IPS-15b (cell line): ENCODE measurements around the gene C2orf68.
"Not testable (repeated sequence)": the region's sequence is repeated elsewhere in the genome, so short reads cannot be mapped to it uniquely, and the experiment has no call there.

Source experiments
- H3K27me3 ChIP-seq: one replicate; pipeline ENCODE4 v1.6.1; 2013; ENCODE audit warnings: low read length; ENCODE audit not compliant: control insufficient read depth, insufficient read depth
- H3K36me3 ChIP-seq: one replicate; pipeline ENCODE4 v1.6.1; 2013; ENCODE audit warnings: low read length; ENCODE audit not compliant: control insufficient read depth, insufficient read depth
- H3K4me1 ChIP-seq: one replicate; pipeline ENCODE4 v1.6.1; 2013; ENCODE audit warnings: mild to moderate bottlenecking, low read length; ENCODE audit not compliant: control insufficient read depth, insufficient read depth
- H3K4me3 ChIP-seq: one replicate; pipeline ENCODE4 v1.5.1; 2013; ENCODE audit warnings: low read depth, low read length
- H3K9ac ChIP-seq: one replicate; pipeline ENCODE4 v1.6.1; 2013; ENCODE audit warnings: low read depth, mild to moderate bottlenecking, low read length
- H3K9me3 ChIP-seq: one replicate; pipeline ENCODE4 v1.6.1; 2013; ENCODE audit warnings: mild to moderate bottlenecking, low read length; ENCODE audit not compliant: control insufficient read depth, insufficient read depth

Gene C2orf68

DNA sequence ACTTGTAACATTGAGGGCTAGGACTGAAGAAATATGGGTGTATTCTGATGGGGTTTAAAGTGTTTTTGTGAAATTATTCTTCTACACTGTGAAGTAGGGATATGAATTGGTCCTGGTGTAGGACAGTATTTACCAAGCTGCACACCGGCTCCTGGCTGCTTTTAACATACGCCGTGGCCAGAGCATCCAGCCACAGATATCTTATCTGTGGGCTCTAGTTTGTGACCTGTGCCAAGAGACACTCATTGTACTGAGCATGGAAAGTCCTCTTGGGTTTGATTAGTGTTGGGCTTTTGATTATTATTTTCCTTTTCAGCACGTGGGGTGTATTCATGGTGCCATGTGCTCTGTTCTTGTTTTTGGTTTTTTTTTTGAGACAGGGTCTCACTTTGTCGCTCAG lies 12.1 kb upstream of the C2orf68 start:
- Histone ChIP-seq H3K4me1 (no peaks in the 10 kb centered on the region), H3K9me3 (no peaks in the 10 kb centered on the region), H3K27me3 (no peaks in the 10 kb centered on the region), H3K9ac (no peak overlapping the region), H3K36me3 (peaks cover 44% of the 10 kb centered on the region), H3K4me3 (no peak overlapping the region)

DNA sequence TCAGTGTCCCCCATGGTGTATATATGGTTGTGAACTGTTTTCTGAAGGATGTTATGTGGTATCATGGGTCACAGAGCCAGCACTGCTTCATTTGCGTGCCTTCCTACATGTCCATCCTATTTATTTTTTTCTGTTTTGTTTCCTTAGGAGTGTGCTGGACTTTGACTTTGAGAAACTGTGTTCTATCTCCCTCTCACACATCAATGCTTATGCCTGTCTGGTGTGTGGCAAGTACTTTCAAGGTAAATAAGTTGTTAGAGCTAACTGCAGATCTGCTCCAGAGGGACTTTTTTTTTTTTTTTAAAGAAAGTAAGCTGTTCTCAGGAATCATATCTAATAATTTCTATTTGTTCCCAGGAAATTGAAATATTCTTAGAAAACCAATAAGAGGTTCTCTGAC lies 9.5 kb upstream of the C2orf68 start:
- no peaks in the 10 kb centered on the region for H3K27me3 ChIP-seq
- peaks cover 2% of the 10 kb centered on the region for H3K4me1 ChIP-seq
- H3K36me3 ChIP-seq, result peaks cover 38% of the 10 kb centered on the region
- H3K9me3 ChIP-seq, result no peaks in the 10 kb centered on the region
- no peak overlapping the region for H3K9ac ChIP-seq
- H3K4me3 ChIP-seq, result no peak overlapping the region

DNA sequence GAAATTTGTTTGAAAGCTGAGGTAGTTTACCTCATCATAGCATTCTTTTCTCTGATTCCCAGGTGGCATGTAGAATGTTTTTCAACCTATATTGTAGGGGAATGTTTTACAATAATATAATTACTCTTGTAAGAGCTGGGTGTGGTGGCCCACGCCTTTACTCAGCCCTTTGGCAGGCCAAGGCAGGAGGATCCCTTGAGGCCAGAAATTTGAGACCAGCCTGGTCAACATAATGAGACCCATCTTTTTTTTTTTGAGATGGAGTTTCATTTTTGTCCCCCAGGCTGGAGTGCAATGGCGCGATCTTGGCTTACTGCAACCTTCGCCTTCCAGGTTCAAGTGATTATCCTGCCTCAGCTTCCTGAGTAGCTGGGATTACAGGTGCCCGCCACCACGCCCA lies 7.8 kb upstream of the C2orf68 start:
- no peaks in the 10 kb centered on the region for H3K9me3 ChIP-seq
- H3K4me1 ChIP-seq, result peaks cover 2% of the 10 kb centered on the region
- H3K9ac ChIP-seq, result no peak overlapping the region
- H3K36me3 ChIP-seq, result peaks cover 23% of the 10 kb centered on the region
- no peaks in the 10 kb centered on the region for H3K27me3 ChIP-seq
- H3K4me3 ChIP-seq, result no peak overlapping the region

DNA sequence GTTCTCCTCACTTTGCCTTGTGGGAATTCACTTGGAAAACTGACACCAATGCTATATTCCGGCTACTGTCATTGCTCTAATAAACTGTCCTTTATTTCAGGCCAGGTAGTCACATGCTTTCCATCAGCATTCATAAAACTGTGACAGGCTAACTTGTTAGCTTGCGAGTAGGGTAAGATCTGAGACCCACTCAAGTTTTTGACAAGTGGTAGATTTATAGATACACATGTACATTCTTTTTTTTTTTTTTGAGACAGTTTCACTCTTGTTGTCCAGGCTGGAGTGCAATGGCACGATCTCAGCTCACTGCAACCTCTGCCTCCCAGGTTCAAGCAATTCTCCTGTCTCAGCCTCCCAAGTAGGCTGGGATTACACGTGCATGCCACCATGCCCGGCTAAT lies 5.9 kb upstream of the C2orf68 start:
- H3K4me3 ChIP-seq, result peak overlapping the region; percentile 79
- not testable (repeated sequence) for H3K9ac ChIP-seq, H3K4me1 ChIP-seq, H3K36me3 ChIP-seq, H3K9me3 ChIP-seq, H3K27me3 ChIP-seq

DNA sequence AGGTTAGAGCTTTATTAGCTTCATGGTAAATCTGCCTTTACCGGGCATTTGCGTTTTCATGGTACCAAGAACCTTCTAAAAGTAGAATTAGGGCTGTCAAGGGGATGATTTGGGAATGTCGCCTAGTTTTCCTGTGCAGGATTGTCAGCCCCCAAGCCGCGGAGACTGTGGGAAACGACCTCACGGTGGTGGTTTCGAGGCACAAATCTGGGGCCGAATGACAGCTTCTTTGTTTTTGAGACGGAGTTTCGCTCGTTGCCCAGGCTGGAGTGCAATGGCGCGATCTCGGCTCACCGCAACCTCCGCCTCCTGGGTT lies 3.5 kb upstream of the C2orf68 start:
- H3K9ac ChIP-seq, result no peak overlapping the region
- peaks cover 2% of the 10 kb centered on the region for H3K36me3 ChIP-seq
- H3K9me3 ChIP-seq, result no peaks in the 10 kb centered on the region
- no peaks in the 10 kb centered on the region for H3K27me3 ChIP-seq
- H3K4me3 ChIP-seq, result no peak overlapping the region
- peaks cover 3% of the 10 kb centered on the region for H3K4me1 ChIP-seq

DNA sequence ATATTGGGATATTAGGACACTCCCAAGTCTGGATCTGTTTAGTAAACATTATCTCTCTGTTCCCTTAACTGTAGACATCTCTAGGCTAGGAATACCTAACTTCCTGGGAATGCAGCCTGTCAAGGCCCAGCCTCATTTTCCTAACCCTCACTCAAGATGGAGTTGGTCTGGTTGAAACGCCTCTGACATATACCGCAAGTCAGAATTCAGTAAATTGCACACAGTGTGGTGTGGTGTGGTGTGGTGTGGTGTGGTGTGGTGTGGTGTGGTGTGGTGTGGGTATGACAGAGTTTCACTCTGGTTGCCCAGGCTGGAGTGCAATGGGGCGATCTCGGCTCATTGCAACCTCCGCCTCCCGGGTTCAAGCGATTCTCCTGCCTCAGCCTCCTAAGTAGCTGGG lies 2.9 kb upstream of the C2orf68 start:
- not testable (repeated sequence) for H3K9ac ChIP-seq, H3K9me3 ChIP-seq, H3K4me3 ChIP-seq, H3K36me3 ChIP-seq, H3K4me1 ChIP-seq, H3K27me3 ChIP-seq

DNA sequence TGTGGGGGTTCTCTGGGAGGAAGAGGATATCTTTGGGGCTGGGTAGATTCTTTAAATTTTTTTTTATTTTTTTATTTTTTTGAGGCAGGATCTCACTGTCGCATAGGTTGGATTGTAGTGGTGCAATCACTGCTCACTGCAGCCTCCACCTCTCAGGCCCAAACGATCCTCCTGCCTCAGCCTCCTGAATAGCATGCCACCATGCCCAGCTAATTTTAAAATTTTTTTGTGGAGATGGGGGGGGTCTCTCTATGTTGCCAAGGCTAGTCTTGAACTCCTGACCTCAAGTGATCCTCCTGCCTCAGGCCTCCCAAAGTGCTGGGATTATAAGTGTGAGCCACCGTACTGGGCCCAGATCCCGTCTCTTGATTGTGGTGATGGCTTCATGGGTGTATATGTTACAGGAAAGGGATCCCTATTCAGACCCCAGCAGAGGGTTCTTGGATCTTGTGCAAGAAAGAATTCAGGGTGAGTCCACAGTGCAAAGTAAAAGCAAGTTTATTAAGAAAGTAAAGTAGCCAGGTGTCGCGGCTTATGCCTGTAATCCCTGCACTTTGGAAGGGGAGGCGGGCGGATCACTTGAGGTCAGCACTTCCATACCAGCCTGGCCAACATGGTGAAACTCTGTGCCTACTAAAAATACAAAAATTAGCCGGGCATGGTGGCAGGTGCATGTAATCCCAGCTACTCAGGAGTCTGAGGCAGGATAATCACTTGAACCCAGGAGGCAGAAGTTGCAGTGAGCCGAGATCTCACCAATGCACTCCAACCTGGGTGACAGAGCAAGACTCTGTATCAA lies 2.0 kb upstream of the C2orf68 start:
- Histone ChIP-seq H3K36me3 (peaks cover 5% of the 10 kb centered on the region), H3K9ac (no peak overlapping the region), H3K4me3 (no peak overlapping the region)

DNA sequence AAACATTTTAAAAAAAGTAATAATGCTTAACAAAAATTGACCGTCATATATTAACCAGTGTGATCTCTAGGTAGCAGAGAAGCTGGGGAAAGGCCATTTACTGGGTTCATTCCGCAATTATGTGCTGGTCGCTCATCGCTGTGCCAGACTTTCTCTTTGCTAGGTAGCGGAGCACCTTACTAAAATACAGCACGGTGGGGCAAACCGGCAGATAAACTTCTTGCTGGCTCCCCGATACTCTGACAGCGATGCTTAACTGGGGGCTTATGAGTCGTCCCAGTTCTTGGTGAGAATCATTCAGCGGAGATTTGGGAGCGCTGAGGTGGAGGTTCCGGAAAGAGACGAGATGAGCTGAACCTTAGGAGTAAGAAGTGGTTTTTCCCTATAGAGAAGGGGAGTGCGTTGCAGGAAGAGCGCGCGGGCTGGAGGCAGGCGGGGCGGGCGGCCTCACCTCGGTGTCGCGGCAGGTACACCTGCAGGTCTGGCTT lies 605 bp downstream of the C2orf68 start:
- peaks cover 7% of the 10 kb centered on the region for H3K36me3 ChIP-seq
- peaks cover 2% of the 10 kb centered on the region for H3K4me1 ChIP-seq
- H3K9me3 ChIP-seq, result no peaks in the 10 kb centered on the region
- H3K4me3 ChIP-seq, result peak overlapping the region; percentile 92
- peak overlapping the region; percentile 83 for H3K9ac ChIP-seq
- no peaks in the 10 kb centered on the region for H3K27me3 ChIP-seq

More for the DNA sequence above, 2.0 kb upstream of the C2orf68 start:
- H3K9me3 ChIP-seq, result no peaks in the 10 kb centered on the region
- peaks cover 3% of the 10 kb centered on the region for H3K4me1 ChIP-seq
- H3K27me3 ChIP-seq, result no peaks in the 10 kb centered on the region

DNA sequence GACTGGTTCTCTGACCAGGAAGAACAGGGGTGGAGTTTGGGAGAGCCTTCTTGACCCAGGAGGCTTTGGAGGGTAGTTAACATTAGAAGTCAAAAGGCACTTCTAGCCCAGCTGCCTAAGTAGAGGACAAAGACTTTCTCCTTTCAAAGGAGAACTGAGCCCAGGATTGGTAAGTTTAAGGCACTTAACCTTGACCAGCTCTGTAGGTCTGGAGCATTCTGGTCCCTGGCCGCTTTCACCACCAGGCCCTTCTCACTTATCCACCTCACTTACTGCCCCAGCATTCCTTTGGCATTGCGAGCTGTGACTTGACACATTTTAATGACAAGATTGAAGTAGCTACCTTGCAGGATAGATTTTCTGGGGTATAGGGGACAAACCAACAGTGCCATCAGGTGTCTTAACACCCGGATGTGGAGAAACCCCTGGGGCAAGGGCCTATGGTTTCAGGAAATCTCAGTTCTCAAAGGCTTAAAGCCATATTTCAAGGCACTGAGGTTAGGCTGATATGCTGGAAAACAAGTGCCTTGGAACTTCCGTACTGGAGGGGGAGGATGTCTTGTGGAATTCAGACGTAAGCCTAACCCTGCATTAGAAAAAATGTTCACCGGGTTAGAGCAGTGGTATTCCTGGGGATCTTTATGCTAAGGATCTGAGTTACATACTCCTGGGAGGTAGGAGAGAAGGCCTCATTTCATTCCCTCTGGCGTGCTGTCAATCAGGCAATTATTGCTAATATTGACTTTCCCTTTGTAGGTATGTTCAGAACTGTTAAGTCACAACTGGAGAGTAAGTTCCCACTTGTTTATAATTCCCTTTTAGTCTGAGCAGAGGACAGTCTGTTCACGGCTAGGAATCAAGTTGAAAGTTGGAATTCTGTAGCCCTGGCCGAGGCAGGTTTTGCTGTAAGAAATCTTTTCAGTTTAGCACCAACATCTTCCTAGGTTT lies 4.3 kb downstream of the C2orf68 start:
- Histone ChIP-seq H3K36me3 (peaks cover 8% of the 10 kb centered on the region), H3K4me3 (no peak overlapping the region), H3K9me3 (no peaks in the 10 kb centered on the region), H3K9ac (no peak overlapping the region), H3K4me1 (peaks cover 2% of the 10 kb centered on the region), H3K27me3 (no peaks in the 10 kb centered on the region)

DNA sequence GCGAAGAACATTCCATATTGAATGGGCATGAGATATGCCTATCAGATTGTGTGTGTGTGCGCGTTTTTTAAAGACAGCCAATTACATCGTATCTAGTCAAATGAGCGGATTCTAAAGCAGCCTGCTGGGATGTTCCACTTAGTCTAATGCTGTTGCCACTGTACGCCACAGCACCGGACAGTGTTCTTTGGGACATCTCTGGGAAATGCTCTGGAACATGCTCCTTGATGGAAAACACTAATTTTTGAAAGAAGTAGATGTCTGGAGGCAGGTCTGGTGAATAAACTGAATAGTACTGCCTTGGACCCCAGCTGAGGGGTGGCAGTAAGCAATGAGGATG lies 5.8 kb downstream of the C2orf68 start:
- Histone ChIP-seq H3K27me3 (no peaks in the 10 kb centered on the region), H3K9me3 (no peaks in the 10 kb centered on the region), H3K4me3 (no peak overlapping the region), H3K4me1 (peaks cover 2% of the 10 kb centered on the region), H3K36me3 (peaks cover 8% of the 10 kb centered on the region), H3K9ac (no peak overlapping the region)

DNA sequence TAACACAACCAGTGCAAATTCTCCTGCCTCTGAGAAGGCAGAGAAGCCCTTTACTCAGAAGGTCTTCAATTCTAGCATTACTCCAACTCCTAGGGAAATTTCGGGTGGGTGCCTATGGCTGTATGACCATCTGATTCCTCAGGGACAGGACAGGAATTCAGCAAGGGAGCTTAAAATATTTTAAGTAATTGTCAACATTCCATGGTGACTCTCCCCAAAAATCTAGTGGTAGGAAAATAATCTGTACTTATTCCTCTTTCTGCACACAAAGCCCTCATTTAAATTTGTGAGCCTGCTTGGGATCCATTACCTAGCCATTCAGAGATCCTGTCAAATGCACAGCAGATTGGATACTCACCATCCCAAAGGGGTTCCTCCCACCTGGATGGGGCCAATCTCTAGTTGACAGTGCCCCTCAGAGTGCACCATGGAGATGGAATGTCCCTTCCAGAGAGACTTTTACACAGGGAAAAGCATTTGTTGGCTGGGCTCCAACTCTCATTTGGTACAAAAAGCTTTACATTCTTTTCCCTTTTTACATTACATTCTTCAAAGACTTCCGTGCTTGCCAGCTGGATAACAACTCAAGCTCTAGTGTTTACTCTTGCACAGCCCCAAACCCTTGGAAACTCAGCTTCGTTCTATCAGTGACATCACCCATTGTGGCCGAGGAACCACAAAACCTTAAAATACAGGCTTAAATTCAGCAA lies 6.3 kb downstream of the C2orf68 start:
- Histone ChIP-seq H3K27me3 (no peaks in the 10 kb centered on the region), H3K4me1 (no peaks in the 10 kb centered on the region), H3K36me3 (peaks cover 8% of the 10 kb centered on the region), H3K9ac (no peak overlapping the region), H3K9me3 (no peaks in the 10 kb centered on the region), H3K4me3 (no peak overlapping the region)
